ENCODE results near the gene KCNC1.

Gene KCNC1

GRCh38 chr11:17791144-17791543 is 56.6 kb downstream of the KCNC1 start:
- no peak overlapping the region for H3K9ac ChIP-seq (ENCODE audit: low read depth, low read length, poor library complexity, severe bottlenecking)
- no peaks in the 10 kb centered on the region for H3K9me3 ChIP-seq (ENCODE audit: insufficient read depth, low read depth, low read length)
- H3K27me3 ChIP-seq (ENCODE audit: insufficient read depth, low read length, poor library complexity, severe bottlenecking): no peaks in the 10 kb centered on the region
- TF ChIP-seq CTCF (conservative IDR thresholded peaks at IDR 0.05; ENCODE audit: low read length) (no peak), EZH2phosphoT487 (IDR thresholded peaks at IDR 0.05; ENCODE audit: borderline replicate concordance) (no peak)
- no peaks in the 10 kb centered on the region for H3K36me3 ChIP-seq (ENCODE audit: insufficient read depth, low read length)
- H3K4me2 ChIP-seq (ENCODE audit: low read depth, low read length, poor library complexity, severe bottlenecking): no peak overlapping the region
- H3F3A ChIP-seq (ENCODE audit: low read depth): no peaks in the 10 kb centered on the region
- no peaks in the 10 kb centered on the region for H3K9me2 ChIP-seq (replicated peaks; ENCODE audit: low read depth, low read length)
- no peak overlapping the region for H2AFZ ChIP-seq (ENCODE audit: low read length)
- no peak overlapping the region for H3K4me3 ChIP-seq (ENCODE audit: low read length, poor library complexity, severe bottlenecking)
- H3K79me2 ChIP-seq (ENCODE audit: insufficient read depth, low read length): no peaks in the 10 kb centered on the region
- no peaks in the 10 kb centered on the region for H3K4me1 ChIP-seq (ENCODE audit: insufficient read depth, low read length, poor library complexity, severe bottlenecking)
- no peaks in the 10 kb centered on the region for H4K20me1 ChIP-seq (ENCODE audit: insufficient read depth, low read length, poor library complexity, severe bottlenecking)

- Histone ChIP-seq H3K27me3 (ENCODE audit: insufficient read depth, low read length, poor library complexity, severe bottlenecking) (no peaks in the 10 kb centered on the region), H3K4me3 (ENCODE audit: low read length, poor library complexity, severe bottlenecking) (no peak overlapping the region), H3K9me2 (replicated peaks; ENCODE audit: low read depth, low read length) (no peaks in the 10 kb centered on the region), H3K79me2 (ENCODE audit: insufficient read depth, low read length) (no peaks in the 10 kb centered on the region), H3K9me3 (ENCODE audit: insufficient read depth, low read depth, low read length) (no peaks in the 10 kb centered on the region), H3F3A (ENCODE audit: low read depth) (no peaks in the 10 kb centered on the region), H3K4me2 (ENCODE audit: low read depth, low read length, poor library complexity, severe bottlenecking) (no peak overlapping the region), H3K36me3 (ENCODE audit: insufficient read depth, low read length) (no peaks in the 10 kb centered on the region), H3K4me1 (ENCODE audit: insufficient read depth, low read length, poor library complexity, severe bottlenecking) (no peaks in the 10 kb centered on the region), H3K9ac (ENCODE audit: low read depth, low read length, poor library complexity, severe bottlenecking) (no peak overlapping the region), H2AFZ (ENCODE audit: low read length) (no peak overlapping the region), H4K20me1 (ENCODE audit: insufficient read depth, low read length, poor library complexity, severe bottlenecking) (no peaks in the 10 kb centered on the region)
- no peak for TF ChIP-seq EZH2phosphoT487 (IDR thresholded peaks at IDR 0.05; ENCODE audit: borderline replicate concordance)
- no peak for TF ChIP-seq CTCF (conservative IDR thresholded peaks at IDR 0.05; ENCODE audit: low read length)
Measured at GRCh38 chr11:17792161-17792560, 57.6 kb downstream of the KCNC1 start.

- Histone ChIP-seq H3K27me3 (ENCODE audit: insufficient read depth, low read length, poor library complexity, severe bottlenecking) (no peaks in the 10 kb centered on the region), H3K9ac (ENCODE audit: low read depth, low read length, poor library complexity, severe bottlenecking) (no peak overlapping the region)
- TF ChIP-seq EZH2phosphoT487 (IDR thresholded peaks at IDR 0.05; ENCODE audit: borderline replicate concordance) (no peak), CTCF (conservative IDR thresholded peaks at IDR 0.05; ENCODE audit: low read length) (no peak)
Measured at GRCh38 chr11:17793642-17794170, 59.1 kb downstream of the KCNC1 start.

More at GRCh38 chr11:17793642-17794170, 59.1 kb downstream of the KCNC1 start:
- no peaks in the 10 kb centered on the region for H4K20me1 ChIP-seq (ENCODE audit: insufficient read depth, low read length, poor library complexity, severe bottlenecking)
- H3K4me1 ChIP-seq (ENCODE audit: insufficient read depth, low read length, poor library complexity, severe bottlenecking): no peaks in the 10 kb centered on the region
- H3K4me2 ChIP-seq (ENCODE audit: low read depth, low read length, poor library complexity, severe bottlenecking): no peak overlapping the region
- H3F3A ChIP-seq (ENCODE audit: low read depth): no peaks in the 10 kb centered on the region
- no peak overlapping the region for H3K4me3 ChIP-seq (ENCODE audit: low read length, poor library complexity, severe bottlenecking)
- no peaks in the 10 kb centered on the region for H3K36me3 ChIP-seq (ENCODE audit: insufficient read depth, low read length)
- no peaks in the 10 kb centered on the region for H3K79me2 ChIP-seq (ENCODE audit: insufficient read depth, low read length)
- H2AFZ ChIP-seq (ENCODE audit: low read length): no peak overlapping the region
- no peaks in the 10 kb centered on the region for H3K9me2 ChIP-seq (replicated peaks; ENCODE audit: low read depth, low read length)
- H3K9me3 ChIP-seq (ENCODE audit: insufficient read depth, low read depth, low read length): no peaks in the 10 kb centered on the region

All from Loucy (cell line).